A549 (cell line): ENCODE measurements around the gene PTPRN2.

Source experiments
- CHD2 ChIP-seq: fragments of 150-350 bp; IDR thresholded peaks from 2 replicates; pipeline ENCODE4 v1.6.1; 2014; ENCODE audit warnings: low read length; ENCODE audit not compliant: partially characterized antibody
- FOXS1 ChIP-seq: fragments of 250-450 bp; sonication (Bioruptor Pico); IDR thresholded peaks from 2 replicates; pipeline ENCODE4 v1.5.0; 2020; ENCODE audit warnings: mild to moderate bottlenecking, moderate library complexity
- TF ChIP-seq, protein P1 (sequence below): fragments of >200 bp; sonication (Bioruptor Twin); formaldehyde crosslinking; IDR thresholded peaks from 3 replicates; pipeline ENCODE4 v1.5.1; 2016

DNA sequence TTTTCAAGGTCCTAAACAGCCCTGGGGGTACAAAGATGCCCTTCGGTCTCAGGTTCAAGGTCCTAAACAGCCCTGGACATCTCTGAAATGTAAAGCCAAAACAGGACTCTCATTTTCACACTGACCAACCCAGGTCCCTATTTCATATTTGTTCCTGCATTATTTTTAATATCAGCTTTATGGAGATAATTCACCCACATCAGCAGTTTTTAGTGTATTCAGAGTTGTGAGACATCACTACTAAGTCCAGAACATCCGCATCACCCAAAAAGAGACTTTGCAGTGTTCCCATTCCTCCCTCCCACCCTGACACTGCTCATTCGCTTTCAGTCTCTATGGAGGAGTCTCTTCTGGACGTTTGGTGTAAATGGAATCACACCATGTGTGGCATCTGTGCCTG is 420.2 kb downstream of the PTPRN2 start:
- TF ChIP-seq CHD2 (no peak), FOXS1 (CRISPR knock-in tag) (no peak)
- TF ChIP-seq, protein P1, sequence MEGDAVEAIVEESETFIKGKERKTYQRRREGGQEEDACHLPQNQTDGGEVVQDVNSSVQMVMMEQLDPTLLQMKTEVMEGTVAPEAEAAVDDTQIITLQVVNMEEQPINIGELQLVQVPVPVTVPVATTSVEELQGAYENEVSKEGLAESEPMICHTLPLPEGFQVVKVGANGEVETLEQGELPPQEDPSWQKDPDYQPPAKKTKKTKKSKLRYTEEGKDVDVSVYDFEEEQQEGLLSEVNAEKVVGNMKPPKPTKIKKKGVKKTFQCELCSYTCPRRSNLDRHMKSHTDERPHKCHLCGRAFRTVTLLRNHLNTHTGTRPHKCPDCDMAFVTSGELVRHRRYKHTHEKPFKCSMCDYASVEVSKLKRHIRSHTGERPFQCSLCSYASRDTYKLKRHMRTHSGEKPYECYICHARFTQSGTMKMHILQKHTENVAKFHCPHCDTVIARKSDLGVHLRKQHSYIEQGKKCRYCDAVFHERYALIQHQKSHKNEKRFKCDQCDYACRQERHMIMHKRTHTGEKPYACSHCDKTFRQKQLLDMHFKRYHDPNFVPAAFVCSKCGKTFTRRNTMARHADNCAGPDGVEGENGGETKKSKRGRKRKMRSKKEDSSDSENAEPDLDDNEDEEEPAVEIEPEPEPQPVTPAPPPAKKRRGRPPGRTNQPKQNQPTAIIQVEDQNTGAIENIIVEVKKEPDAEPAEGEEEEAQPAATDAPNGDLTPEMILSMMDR = no peak
